Skeletal muscle cell (primary cell): ENCODE results near the gene SCN4A.

ENCODE experiments used
- DNase-seq: peaks from one replicate; pipeline ENCODE4 v3.0.0-alpha.2; 2010; ENCODE audit warnings: low read depth
- H3K4me3 ChIP-seq: 2 replicates; pipeline ENCODE4 v1.5.1; 2011; ENCODE audit warnings: low read depth, mild to moderate bottlenecking, control low read depth, low read length, moderate library complexity

The SCN4A gene

GRCh38 chr17:63942309-63942985, 30.3 kb downstream of the SCN4A start:
- no peak overlapping the region for H3K4me3 ChIP-seq

GRCh38 chr17:63941751-63942150, 31.0 kb downstream of the SCN4A start:
- DNase-seq, result no peak
- H3K4me3 ChIP-seq, result no peak overlapping the region

More at GRCh38 chr17:63942309-63942985, 30.3 kb downstream of the SCN4A start:
- DNase-seq, result no peak

GRCh38 chr17:63941162-63941561, 31.6 kb downstream of the SCN4A start:
- H3K4me3 ChIP-seq, result no peak overlapping the region
- no peak for DNase-seq

- no peak for DNase-seq
- no peak overlapping the region for H3K4me3 ChIP-seq
These were observed 32.1 kb downstream of the SCN4A start for GRCh38 chr17:63940584-63940983.

- no peak for DNase-seq
- H3K4me3 ChIP-seq, result no peak overlapping the region
These were observed 32.8 kb downstream of the SCN4A start for GRCh38 chr17:63939884-63940283.

GRCh38 chr17:63939401-63939800, 33.3 kb downstream of the SCN4A start:
- DNase-seq, result no peak
- no peak overlapping the region for H3K4me3 ChIP-seq

GRCh38 chr17:63937920-63938319, 34.8 kb downstream of the SCN4A start:
- no peak for DNase-seq
- no peak overlapping the region for H3K4me3 ChIP-seq

- H3K4me3 ChIP-seq, result no peak overlapping the region
- no peak for DNase-seq
These were observed 35.4 kb downstream of the SCN4A start for GRCh38 chr17:63937319-63937718.

- DNase-seq, result no peak
- no peak overlapping the region for H3K4me3 ChIP-seq
These were observed 38.3 kb downstream of the SCN4A start for GRCh38 chr17:63934183-63935112.

GRCh38 chr17:63933598-63933997, 39.1 kb downstream of the SCN4A start:
- no peak overlapping the region for H3K4me3 ChIP-seq
- no peak for DNase-seq

- no peak for DNase-seq
- H3K4me3 ChIP-seq, result no peak overlapping the region
These were observed 40.0 kb downstream of the SCN4A start for GRCh38 chr17:63932721-63933120.

GRCh38 chr17:63931981-63932561, 40.6 kb downstream of the SCN4A start, which contains the start of gene CD79B:
TSS of gene CD79B (minus strand) at chr17:63932331. CDS start at chr17:63932261, 70 bp downstream.
- no peak within 1 kb of the TSS for H3K4me3 ChIP-seq
- no peak for DNase-seq

- H3K4me3 ChIP-seq, result no peak overlapping the region
- DNase-seq, result no peak
These were observed 41.7 kb downstream of the SCN4A start for GRCh38 chr17:63930951-63931575.

- H3K4me3 ChIP-seq, result no peak overlapping the region
These were observed 42.6 kb downstream of the SCN4A start for GRCh38 chr17:63929860-63930766.

GRCh38 chr17:63928966-63929695, 43.6 kb downstream of the SCN4A start:
- H3K4me3 ChIP-seq, result no peak overlapping the region
- no peak for DNase-seq

More at GRCh38 chr17:63929860-63930766, 42.6 kb downstream of the SCN4A start:
- no peak for DNase-seq

- DNase-seq, result no peak
- H3K4me3 ChIP-seq, result no peak overlapping the region
These were observed 44.5 kb downstream of the SCN4A start for GRCh38 chr17:63928172-63928666.

- no peak overlapping the region for H3K4me3 ChIP-seq
- DNase-seq, result no peak
These were observed 45.1 kb downstream of the SCN4A start for GRCh38 chr17:63927464-63928171.
